HFF-Myc (cell line): ENCODE measurements around the gene HIGD1A.

Experiments
- DNase-seq: peaks from one replicate; pipeline ENCODE4 v3.0.0-alpha.2; 2011; ENCODE audit warnings: low read depth; ENCODE audit errors: extremely low read depth
- H3K4me3 ChIP-seq: replicated peaks from 2 replicates; pipeline ENCODE4 v1.5.1; 2011; ENCODE audit warnings: low read depth, mild to moderate bottlenecking, control low read depth, low read length
- TF ChIP-seq, protein P1 (sequence below): IDR thresholded peaks from 2 replicates; pipeline ENCODE4 v1.5.1; 2012; ENCODE audit warnings: mild to moderate bottlenecking, low read depth, low read length, control low read depth; ENCODE audit errors: missing control alignments

Gene HIGD1A

DNA sequence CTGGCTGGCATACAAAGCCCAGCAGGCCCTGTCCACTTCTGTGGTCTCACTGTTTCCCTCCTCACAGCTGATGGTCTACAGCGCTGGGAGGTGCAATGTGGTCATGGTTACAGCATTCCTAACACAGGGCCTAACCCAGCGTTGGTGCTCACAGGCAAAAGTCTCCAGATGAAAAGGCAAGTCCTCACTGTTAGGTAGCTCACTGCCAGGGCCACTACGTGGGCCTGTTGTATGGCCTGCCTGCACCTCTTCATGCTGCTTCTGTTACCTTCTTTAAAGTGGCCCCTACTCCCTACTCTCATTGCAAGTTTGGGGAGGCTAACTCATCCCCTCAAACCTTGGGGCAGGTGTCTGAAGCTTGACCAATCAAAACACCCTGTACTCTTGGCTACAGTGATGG is 62.5 kb downstream of the HIGD1A start:
- DNase-seq, result no peak
- no peak overlapping the region for H3K4me3 ChIP-seq
- TF ChIP-seq, protein P1, sequence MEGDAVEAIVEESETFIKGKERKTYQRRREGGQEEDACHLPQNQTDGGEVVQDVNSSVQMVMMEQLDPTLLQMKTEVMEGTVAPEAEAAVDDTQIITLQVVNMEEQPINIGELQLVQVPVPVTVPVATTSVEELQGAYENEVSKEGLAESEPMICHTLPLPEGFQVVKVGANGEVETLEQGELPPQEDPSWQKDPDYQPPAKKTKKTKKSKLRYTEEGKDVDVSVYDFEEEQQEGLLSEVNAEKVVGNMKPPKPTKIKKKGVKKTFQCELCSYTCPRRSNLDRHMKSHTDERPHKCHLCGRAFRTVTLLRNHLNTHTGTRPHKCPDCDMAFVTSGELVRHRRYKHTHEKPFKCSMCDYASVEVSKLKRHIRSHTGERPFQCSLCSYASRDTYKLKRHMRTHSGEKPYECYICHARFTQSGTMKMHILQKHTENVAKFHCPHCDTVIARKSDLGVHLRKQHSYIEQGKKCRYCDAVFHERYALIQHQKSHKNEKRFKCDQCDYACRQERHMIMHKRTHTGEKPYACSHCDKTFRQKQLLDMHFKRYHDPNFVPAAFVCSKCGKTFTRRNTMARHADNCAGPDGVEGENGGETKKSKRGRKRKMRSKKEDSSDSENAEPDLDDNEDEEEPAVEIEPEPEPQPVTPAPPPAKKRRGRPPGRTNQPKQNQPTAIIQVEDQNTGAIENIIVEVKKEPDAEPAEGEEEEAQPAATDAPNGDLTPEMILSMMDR, result no peak

DNA sequence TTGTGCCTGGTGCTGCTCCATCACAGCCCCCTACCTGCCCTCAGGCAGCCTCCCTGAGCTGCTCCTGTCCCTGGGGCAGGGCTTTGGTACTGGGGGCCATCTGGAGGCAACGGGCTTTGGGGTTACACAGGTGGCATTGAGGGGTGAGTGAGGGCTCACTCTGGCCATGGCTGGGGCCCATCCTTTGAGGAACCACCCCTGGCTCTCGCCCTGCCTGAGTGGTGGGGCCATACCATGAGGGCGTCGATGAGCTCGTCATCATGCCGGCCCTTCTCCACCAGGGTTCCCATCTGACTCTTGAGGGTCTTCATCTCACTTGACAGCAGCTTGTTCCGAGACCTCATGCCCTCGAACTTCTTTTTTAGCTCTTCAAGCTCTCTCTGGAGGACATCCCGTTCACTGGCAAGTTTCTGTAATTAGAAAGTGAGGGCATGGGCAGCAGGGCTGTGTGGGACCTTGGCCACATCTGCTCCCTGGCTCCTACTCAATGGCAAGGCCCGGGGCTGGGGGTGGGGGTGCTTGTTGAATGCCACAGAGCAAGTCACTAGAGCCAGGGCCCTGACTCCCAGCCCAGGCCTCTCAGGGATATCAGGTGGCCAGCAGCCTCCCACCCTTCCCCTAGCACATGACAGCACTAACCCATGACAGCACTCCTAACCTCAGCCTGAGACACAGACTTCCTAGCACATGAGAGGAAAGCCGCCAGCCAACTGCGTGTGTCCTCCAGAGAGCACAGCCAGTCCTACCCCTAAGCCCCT is 64.7 kb downstream of the HIGD1A start:
- TF ChIP-seq, protein P1, result no peak
- H3K4me3 ChIP-seq, result no peak overlapping the region
- no peak for DNase-seq

DNA sequence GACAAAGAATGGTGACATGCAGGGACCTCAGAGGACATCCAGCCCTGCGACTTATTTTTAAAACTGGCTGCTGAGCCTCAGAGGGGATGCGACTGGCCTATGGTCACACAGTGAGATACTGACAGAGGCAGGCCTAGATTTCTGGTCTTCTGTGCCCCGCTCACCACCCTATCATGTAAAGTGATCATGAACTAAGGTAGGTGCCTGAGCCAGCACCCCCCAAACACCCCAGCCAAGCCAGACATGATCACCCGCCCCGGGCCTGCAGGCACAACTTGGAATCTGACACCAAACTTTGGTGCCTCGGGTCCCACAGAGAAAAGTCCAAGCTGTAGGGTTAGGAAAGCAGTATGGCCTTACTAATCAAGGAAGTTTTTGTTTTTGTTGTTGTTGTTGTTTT is 67.8 kb downstream of the HIGD1A start:
- no peak for DNase-seq
- TF ChIP-seq, protein P1, result no peak
- no peak overlapping the region for H3K4me3 ChIP-seq

DNA sequence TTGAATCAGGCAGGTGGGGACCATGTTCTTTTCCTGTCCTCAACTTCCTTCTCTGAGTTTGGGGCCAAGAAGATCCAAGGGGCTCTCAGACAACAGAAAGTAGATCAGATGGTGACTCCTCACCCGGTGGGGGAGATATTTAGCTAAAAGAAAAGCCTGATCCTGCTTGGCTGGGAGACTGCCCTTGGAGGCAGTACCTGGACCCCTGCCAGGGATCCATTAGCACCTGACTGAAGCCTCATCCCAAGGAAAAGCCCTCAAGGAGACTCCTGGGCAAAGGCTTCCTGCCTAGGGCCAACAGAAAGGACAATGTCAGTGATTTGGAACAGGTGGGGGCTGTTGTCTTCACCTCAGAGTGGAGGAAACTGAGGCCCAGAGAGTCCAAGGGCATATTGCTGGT is 68.2 kb downstream of the HIGD1A start:
- no peak for DNase-seq
- H3K4me3 ChIP-seq, result no peak overlapping the region
- TF ChIP-seq, protein P1, result no peak

DNA sequence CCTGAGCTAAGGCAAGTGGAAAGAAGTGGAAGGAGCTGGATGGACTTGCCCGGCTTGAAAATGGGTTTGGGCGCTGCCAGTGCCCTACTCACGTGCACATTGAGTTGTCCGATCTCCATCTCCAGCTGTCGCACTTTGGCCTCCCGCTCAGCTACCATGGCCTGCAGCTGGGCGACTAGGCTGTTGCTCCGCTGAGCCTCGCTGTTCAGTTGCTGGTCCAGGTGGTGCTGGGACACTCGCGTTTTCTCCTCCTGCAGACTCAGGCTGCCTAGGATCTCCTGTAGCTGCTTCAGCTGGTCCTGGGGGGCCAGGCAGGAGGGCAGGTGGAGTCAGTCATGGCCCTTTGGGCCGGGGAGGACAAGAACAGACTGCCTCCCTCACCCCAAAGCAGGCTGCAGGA is 68.7 kb downstream of the HIGD1A start:
- DNase-seq, result no peak
- H3K4me3 ChIP-seq, result no peak overlapping the region
- TF ChIP-seq, protein P1, result no peak

DNA sequence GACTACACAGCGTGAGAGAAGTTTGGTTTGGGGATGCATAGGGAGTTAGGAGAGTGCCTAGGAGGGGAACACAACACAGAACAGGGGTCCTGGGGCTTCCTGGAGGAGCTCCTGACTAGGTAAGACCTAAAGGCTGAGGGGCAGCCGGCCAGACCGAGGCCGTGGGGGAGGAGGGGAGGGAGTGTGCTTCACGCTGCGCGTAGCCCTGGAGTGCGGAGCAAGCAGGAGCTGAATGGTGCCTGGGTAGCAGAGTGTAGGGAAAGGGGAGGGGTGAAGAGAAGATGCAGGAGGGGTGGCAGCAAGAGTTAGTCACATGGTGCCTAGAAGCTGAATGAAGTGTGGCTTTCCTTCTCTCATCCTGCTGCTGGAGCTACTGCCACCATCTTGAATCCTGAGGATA is 69.3 kb downstream of the HIGD1A start:
- TF ChIP-seq, protein P1, result no peak
- H3K4me3 ChIP-seq, result no peak overlapping the region
- no peak for DNase-seq
